ENCODE results near the gene BARX1.

- TF ChIP-seq CTCF (IDR thresholded peaks at IDR 0.05) (no peak), POLR2A (IDR thresholded peaks at IDR 0.05) (no peak)
Measured at GRCh38 chr9:93909242-93909616, 45.9 kb downstream of the BARX1 start.
